Adrenal gland (tissue), 12 donors: ENCODE measurements around the gene DHRS4. TPM values are rescaled to one million over a fixed set of nuclear protein-coding genes. Genes with fewer than 3 reads are reported as not detected.
"Not testable (repeated sequence)": the region's sequence is repeated elsewhere in the genome, so short reads cannot be mapped to it uniquely, and the experiment has no call there.

Experiments
- DNase-seq, 7 donors: peaks; one replicate each; pipeline ENCODE4 v3.0.0-alpha.2; 2019 to 2020
- H3K27ac ChIP-seq, 5 donors: fragments of 200-600 bp; sonication (generic) in 4 of 5; 1 replicate in 3 of 5; 2 replicates in 2 of 5; pipeline versions ENCODE4 v1.5.1 to v1.8.0; 2016 to 2020; ENCODE audit warnings: mild to moderate bottlenecking in 1 of 5
- H3K27me3 ChIP-seq: fragments of 200-600 bp; 2 replicates; pipeline ENCODE4 v1.8.0; 2021
- H3K36me3 ChIP-seq, 2 donors: fragments of 200-600 bp; replicated peaks in 1 of 2; 1 replicate in 1 of 2; 2 replicates in 1 of 2; pipeline versions ENCODE4 v1.5.1 to v1.8.0; 2018 to 2022
- H3K4me1 ChIP-seq, 2 donors: fragments of 200-600 bp; replicated peaks in 1 of 2; 1 replicate in 1 of 2; 2 replicates in 1 of 2; pipeline versions ENCODE4 v1.5.1 to v1.8.0; 2018 to 2021
- H3K4me3 ChIP-seq, 4 donors: fragments of 200-600 bp; sonication (generic) in 3 of 4; one replicate each; pipeline ENCODE4 v1.5.1; 2016 to 2018
- H3K9me3 ChIP-seq, 3 donors: fragments of 200-600 bp; sonication (generic) in 1 of 3; replicated peaks in 1 of 3; 1 replicate in 2 of 3; 2 replicates in 1 of 3; pipeline versions ENCODE4 v1.5.1 to v1.8.0; 2016 to 2021
- CTCF ChIP-seq, 6 experiments: fragments of 450-650 bp in 4 of 6; fragments of 200-600 bp in 2 of 6; sonication (generic) in 1 of 6; IDR thresholded peaks; 1 replicate in 5 of 6; 2 replicates in 1 of 6; pipeline versions ENCODE4 v1.5.1 to v1.8.0; 2016 to 2021; ENCODE audit warnings: antibody characterized with exemption in 6 of 6, mild to moderate bottlenecking in 2 of 6, moderate library complexity in 1 of 6
- POLR2A ChIP-seq, 2 donors: fragments of 450-650 bp; IDR thresholded peaks; one replicate each; pipeline ENCODE4 v1.6.1; 2017; ENCODE audit warnings: antibody characterized with exemption in 2 of 2, mild to moderate bottlenecking in 2 of 2, moderate library complexity in 1 of 2
- WGBS, 4 donors: extraction: QIAGEN DNeasy Blood & Tissue Kit in 2 of 4; methylation state at CpG; one replicate each; pipeline versions ENCODE4 v1.1.5 to v1.1.7; 2013 to 2017; 5-methylcytosine and 5-hydroxymethylcytosine counted together
- intact Hi-C, 2 donors: fragments of 100-400 bp; cut with DNase I; formaldehyde crosslinking; loops; one replicate each; pipeline versions ENCODE4 v1.14.1 to v1.15.0; 2022 to 2023
- polyA plus RNA-seq, 3 donors: library from polyadenylated mRNA; stranded (reverse); fragments of 200-250 nt in 2 of 3; fragments of 350-450 nt in 1 of 3; fragmentation: Illumina TruSeq in 1 of 3; extraction: RNeasy Lipid Tissue Mini Kit (QIAGEN cat#74804) in 1 of 3; gene quantifications; one replicate each; pipeline ENCODE4 v1.2.3, GENCODE V29; 2013 to 2014
- total RNA-seq, 9 donors: library from RNA; depleted of rRNA in 4 of 9; stranded (reverse); fragments of >200 nt in 4 of 9; fragments of 120-200 nt in 1 of 9; fragmentation: NEBNext Ultra II Directional in 1 of 9; extraction: Animal tissue kit (Norgen Biotek cat#: 25700) in 1 of 9; gene quantifications; one replicate each; pipeline versions ENCODE4 v1.1.0 to v1.2.4, GENCODE V29; 2013 to 2023
- donor health status: healthy with polysubstance abuse.
- donor health status: Bipolar disorder and iron deficiency.
- donor health status: DM: yes; HTN: yes; CAD: no.
- donor health status: DM: no; HTN: no; CAD: no.
- donor health status: DM: no; HTN: no; CAD: no.
- donor health status: DM: yes; HTN: yes; CAD: no.

The DHRS4 gene
- total and polyA plus RNA-seq, 12 donors: 26.1 to 77.5 (median 47.7) TPM

DNA sequence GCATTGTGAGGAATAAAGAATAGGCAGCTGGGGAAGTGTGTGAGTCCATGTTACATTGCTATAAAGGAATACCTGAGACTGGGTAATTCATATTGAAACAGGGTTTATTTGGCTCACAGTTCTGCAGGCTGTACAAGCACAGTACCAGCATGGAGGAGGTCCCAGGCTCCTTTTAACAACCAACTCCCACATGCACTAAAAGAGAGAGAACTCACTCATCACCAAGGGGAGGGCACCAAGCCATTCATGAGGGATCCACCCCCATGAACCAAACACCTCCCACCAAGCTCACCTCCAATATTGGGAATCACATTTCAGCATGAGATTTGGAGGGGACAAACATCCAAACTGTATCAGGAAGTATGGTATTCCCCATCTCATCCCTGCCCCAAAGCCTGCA lies 11.9 kb upstream of the DHRS4 start:
- TF ChIP-seq CTCF (IDR thresholded peaks at IDR 0.05) (no peak), POLR2A (IDR thresholded peaks at IDR 0.05) (no peak)
- no peaks in the 10 kb centered on the region for H3K36me3 ChIP-seq
- no peak overlapping the region for H3K27ac ChIP-seq
- no peak overlapping the region for H3K4me3 ChIP-seq
- no peak for DNase-seq
- H3K27me3 ChIP-seq: no peaks in the 10 kb centered on the region
- intact Hi-C loops: no loop called here
- H3K4me1 ChIP-seq: no peaks in the 10 kb centered on the region
- H3K9me3 ChIP-seq: no peaks in the 10 kb centered on the region

DNA sequence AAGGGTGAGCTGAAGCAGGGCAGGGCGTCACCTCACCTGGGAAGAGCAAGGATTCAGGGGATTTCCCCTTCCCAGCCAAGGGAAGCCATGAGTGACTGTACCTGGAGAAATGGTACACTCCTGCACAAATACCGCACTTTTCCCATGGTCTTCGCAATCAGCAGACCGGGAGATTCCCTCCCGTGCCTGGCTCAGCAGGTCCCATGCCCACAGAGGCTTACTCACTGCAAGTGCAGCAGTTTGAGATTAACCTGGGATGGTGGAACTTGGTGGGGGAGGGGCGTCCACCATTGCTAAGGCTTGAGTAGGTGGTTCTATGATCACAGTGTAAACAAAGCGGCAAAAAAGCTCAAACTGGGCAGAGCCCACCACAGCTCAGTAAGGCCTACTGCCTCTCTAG lies 11.0 kb upstream of the DHRS4 start:
- intact Hi-C loops: no loop called here
- H3K4me3 ChIP-seq: no peak overlapping the region
- H3K9me3 ChIP-seq: no peaks in the 10 kb centered on the region
- no peaks in the 10 kb centered on the region for H3K4me1 ChIP-seq
- H3K27ac ChIP-seq: no peak overlapping the region
- no peaks in the 10 kb centered on the region for H3K27me3 ChIP-seq
- 88 to 100% (median 95%) methylated on average over 4 to 7 of the region's 7 CpGs for whole genome bisulfite sequencing, 4 donors
- TF ChIP-seq POLR2A (IDR thresholded peaks at IDR 0.05) (no peak), CTCF (IDR thresholded peaks at IDR 0.05) (no peak)
- H3K36me3 ChIP-seq: no peaks in the 10 kb centered on the region
- no peak for DNase-seq

DNA sequence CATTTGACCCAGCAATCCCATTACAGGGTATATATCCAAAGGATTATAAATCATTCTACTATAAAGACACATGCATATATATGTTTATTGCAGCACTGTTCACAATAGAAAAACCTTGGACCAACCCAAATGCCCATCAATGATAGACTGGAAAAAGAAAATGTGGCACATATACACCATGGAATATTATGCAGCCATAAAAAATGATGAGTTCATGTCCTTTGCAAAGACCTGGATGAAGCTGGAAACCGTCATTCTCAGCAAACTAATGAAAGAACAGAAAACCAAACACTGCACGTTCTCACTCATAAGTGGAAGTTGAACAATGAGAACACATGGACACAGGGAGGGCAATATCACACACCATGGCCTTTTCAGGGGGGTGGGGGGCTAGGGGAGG lies 4.5 kb upstream of the DHRS4 start:
- intact Hi-C loops: not testable (repeated sequence)
- 69 to 95% (median 84%) methylated on average over 2 of the region's 2 CpGs for WGBS, 4 donors

GRCh38 chr14:23950411-23951135 lies 3.0 kb upstream of the DHRS4 start:
- no peaks in the 10 kb centered on the region for H3K36me3 ChIP-seq
- no peaks in the 10 kb centered on the region for H3K27me3 ChIP-seq
- H3K27ac ChIP-seq: no peak overlapping the region
- 94 to 98% (median 96%) methylated on average over 6 of the region's 6 CpGs for WGBS, 4 donors
- DNase-seq: no peak
- no peak overlapping the region for H3K4me3 ChIP-seq
- TF ChIP-seq CTCF (IDR thresholded peaks at IDR 0.05) (no peak), POLR2A (IDR thresholded peaks at IDR 0.05) (no peak)
- H3K9me3 ChIP-seq: no peaks in the 10 kb centered on the region
- intact Hi-C loops: no loop called here
- H3K4me1 ChIP-seq: peaks cover 7 to 18% of the 10 kb centered on the region in 2 donors

More for the DNA sequence above, 4.5 kb upstream of the DHRS4 start:
- not testable (repeated sequence) for H3K4me3 ChIP-seq, H3K27ac ChIP-seq, H3K27me3 ChIP-seq, DNase-seq, H3K9me3 ChIP-seq, H3K36me3 ChIP-seq, H3K4me1 ChIP-seq

GRCh38 chr14:23951136-23951466 lies 2.5 kb upstream of the DHRS4 start:
- DNase-seq, H3K9me3 ChIP-seq, H3K4me3 ChIP-seq, H3K27me3 ChIP-seq, H3K27ac ChIP-seq, H3K36me3 ChIP-seq, intact Hi-C loops: not testable (repeated sequence)
- H3K4me1 ChIP-seq: peaks cover 7 to 18% of the 10 kb centered on the region in 2 donors
- 84 to 98% (median 95%) methylated on average over 3 of the region's 3 CpGs for WGBS, 4 donors
